ENCODE measurements around the gene GCK.

- TF ChIP-seq CTCF (conservative IDR thresholded peaks at IDR 0.05; ENCODE audit: low read depth, low read length) (no peak), EZH2 (IDR thresholded peaks at IDR 0.05; ENCODE audit: low read length, unreplicated experiment) (no peak), EZH2phosphoT487 (IDR thresholded peaks at IDR 0.05; ENCODE audit: borderline replicate concordance, low read length) (no peak)
Measured at GRCh38 chr7:44122529-44122928, 66.7 kb downstream of the GCK start.
